Thoracic aorta (tissue), 2 donors: Measurements from ENCODE around the gene CFAP46. TPM values are rescaled to one million over a fixed set of nuclear protein-coding genes. Genes with fewer than 3 reads are reported as not detected.

Experiments used
- ATAC-seq: fragments of 150-250 bp; one replicate; pipeline ENCODE4 v1.8.0; 2017; ENCODE audit warnings: low read depth; ENCODE audit not compliant: insufficient number of reproducible peaks, low FRiP score
- DNase-seq: peaks from one replicate; pipeline ENCODE4 v3.0.0-alpha.2; 2020; ENCODE audit warnings: low spot score
- H3K27ac ChIP-seq, 2 donors: fragments of 200-600 bp; sonication (generic); 1 replicate in 1 of 2; 2 replicates in 1 of 2; pipeline ENCODE4 v1.5.1; 2016; ENCODE audit warnings: mild to moderate bottlenecking in 2 of 2, moderate library complexity in 2 of 2
- H3K27me3 ChIP-seq: fragments of 200-600 bp; sonication (generic); replicated peaks from 2 replicates; pipeline ENCODE4 v1.6.0; 2016; ENCODE audit warnings: mild to moderate bottlenecking; ENCODE audit not compliant: insufficient read depth
- H3K36me3 ChIP-seq: fragments of 200-600 bp; sonication (generic); one replicate; pipeline ENCODE4 v1.5.1; 2016
- H3K4me1 ChIP-seq, 2 donors: fragments of 200-600 bp; sonication (generic); 1 replicate in 1 of 2; 2 replicates in 1 of 2; pipeline versions ENCODE4 v1.5.1 to v1.6.0; 2016; ENCODE audit warnings: low read depth in 2 of 2, mild to moderate bottlenecking in 1 of 2; ENCODE audit not compliant: control insufficient read depth in 1 of 2
- H3K4me3 ChIP-seq: fragments of 200-600 bp; sonication (generic); 2 replicates; pipeline ENCODE4 v1.5.1; 2016; ENCODE audit warnings: mild to moderate bottlenecking
- H3K9me3 ChIP-seq: fragments of 200-600 bp; sonication (generic); 2 replicates; pipeline ENCODE4 v1.5.1; 2016
- CTCF ChIP-seq: fragments of 200-600 bp; sonication (generic); IDR thresholded peaks from one replicate; pipeline ENCODE4 v1.5.1; 2019; ENCODE audit warnings: antibody characterized with exemption
- total RNA-seq, 2 donors: library from RNA; depleted of rRNA; stranded (reverse); fragments of >200 nt; gene quantifications; one replicate each; pipeline versions ENCODE4 v1.1.0 to v1.2.3, GENCODE V29; 2016

The CFAP46 gene
- total RNA-seq, 2 donors from 2014 or later: not detected

- no peak overlapping the region for H3K4me3 ChIP-seq
- DNase-seq (no peak), ATAC-seq (no peak)
Observed at GRCh38 chr10:132912713-132913558, 29.4 kb downstream of the CFAP46 start.

DNA sequence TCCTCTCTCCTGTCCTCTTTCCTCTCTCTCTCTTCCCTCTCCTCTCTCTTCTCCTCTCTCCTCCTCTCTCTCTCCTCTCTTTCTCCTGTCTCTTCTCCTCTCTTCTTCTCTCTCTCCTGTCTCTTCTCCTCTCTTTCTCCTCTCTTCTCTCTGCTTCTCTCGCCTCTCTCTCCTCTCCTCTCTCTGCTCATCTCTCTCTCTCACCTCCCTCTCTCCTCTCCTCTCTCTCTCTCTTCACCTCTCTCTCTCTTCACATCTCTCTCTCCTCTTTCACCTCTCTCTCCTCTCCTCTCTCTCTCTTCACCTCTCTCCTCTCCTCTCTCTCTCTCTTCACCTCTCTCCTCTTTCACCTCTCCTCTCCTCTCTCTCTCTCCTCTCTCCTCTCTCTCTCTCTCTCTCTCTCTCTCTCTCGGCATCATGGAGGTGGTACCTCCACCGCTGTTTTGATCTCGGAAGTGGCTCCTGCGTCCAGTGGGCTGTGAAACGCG lies 30.1 kb downstream of the CFAP46 start:
- ATAC-seq (no peak), DNase-seq (no peak)
- Histone ChIP-seq H3K36me3 (no peaks in the 10 kb centered on the region), H3K4me1 (no peaks in the 10 kb centered on the region), H3K27me3 (no peaks in the 10 kb centered on the region), H3K27ac (no peak overlapping the region), H3K4me3 (no peak overlapping the region), H3K9me3 (no peaks in the 10 kb centered on the region)
- TF ChIP-seq CTCF: no peak

More at GRCh38 chr10:132912713-132913558, 29.4 kb downstream of the CFAP46 start:
- H3K9me3 ChIP-seq: no peaks in the 10 kb centered on the region
- no peak for TF ChIP-seq CTCF
- no peaks in the 10 kb centered on the region for H3K27me3 ChIP-seq
- no peaks in the 10 kb centered on the region for H3K36me3 ChIP-seq
- H3K4me1 ChIP-seq: no peaks in the 10 kb centered on the region
- no peak overlapping the region for H3K27ac ChIP-seq

DNA sequence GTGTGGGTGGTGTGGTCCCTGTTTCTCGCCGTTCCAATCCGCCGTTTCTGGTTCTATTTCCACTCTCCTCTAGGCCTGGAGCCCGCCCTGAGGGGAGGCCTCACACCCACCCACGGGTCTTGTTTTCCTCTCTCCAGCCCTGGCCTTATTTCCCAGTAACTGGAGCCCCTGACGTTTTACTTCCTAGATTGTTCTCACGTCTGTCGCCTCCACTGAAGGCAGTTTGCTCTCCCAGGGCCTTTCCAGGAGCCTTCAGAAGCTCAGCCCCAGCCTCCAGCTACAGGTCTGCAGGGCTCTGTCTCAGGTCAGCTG lies 30.6 kb downstream of the CFAP46 start:
- Histone ChIP-seq H3K36me3 (no peaks in the 10 kb centered on the region), H3K4me3 (no peak overlapping the region), H3K9me3 (no peaks in the 10 kb centered on the region), H3K27me3 (no peaks in the 10 kb centered on the region), H3K4me1 (no peaks in the 10 kb centered on the region), H3K27ac (no peak overlapping the region)
- TF ChIP-seq CTCF: no peak
- no peak for DNase-seq
- ATAC-seq: no peak

DNA sequence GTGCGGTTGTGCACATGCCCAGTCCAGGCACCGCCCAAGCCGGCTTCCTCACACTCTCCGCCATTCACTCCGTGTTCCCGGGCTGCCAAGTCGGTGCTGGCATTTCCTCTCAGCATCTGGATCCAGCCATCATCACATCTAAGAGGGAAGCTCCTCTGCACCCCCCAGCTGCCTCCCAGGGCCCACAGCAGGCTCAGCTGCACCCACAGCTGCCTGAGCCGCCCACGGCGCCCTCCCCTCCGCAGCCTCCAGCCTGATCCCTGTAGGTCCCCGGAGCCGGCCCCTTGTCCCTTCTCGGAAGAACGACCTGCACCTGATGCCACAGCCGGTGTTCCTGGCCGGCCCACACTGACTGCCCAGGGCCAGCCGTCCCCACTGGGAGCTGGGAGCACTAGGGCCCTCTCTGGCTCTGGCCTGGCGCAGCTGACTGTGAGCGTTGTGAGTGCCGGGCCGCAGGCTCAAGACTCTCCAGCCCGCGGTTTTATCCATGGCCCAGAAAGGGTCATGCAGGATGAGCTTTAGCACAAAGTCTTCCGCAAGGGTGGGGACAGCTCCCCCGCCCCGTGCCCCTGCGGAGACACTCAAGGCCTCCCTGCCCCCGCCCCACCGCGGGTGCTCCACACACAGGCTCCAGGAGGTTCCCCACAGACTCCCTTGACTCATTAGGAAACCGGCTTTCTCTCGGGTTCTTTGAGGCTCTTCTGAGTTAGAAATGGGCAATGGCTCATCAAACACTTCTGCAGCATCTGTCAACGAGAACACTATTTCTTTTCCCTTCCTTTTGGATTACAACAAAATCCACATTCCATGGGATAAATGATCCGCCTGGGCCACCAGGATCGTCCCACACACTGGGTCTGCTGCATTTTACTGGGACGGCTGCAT lies 31.2 kb downstream of the CFAP46 start:
- Histone ChIP-seq H3K4me3 (no peak overlapping the region), H3K9me3 (no peaks in the 10 kb centered on the region), H3K4me1 (no peaks in the 10 kb centered on the region), H3K27me3 (no peaks in the 10 kb centered on the region), H3K27ac (no peak overlapping the region), H3K36me3 (no peaks in the 10 kb centered on the region)
- ATAC-seq: no peak
- no peak for TF ChIP-seq CTCF
- no peak for DNase-seq
